GM15510 (cell line): Measurements from ENCODE around the gene GGA1.

ENCODE experiments used
- POLR2A ChIP-seq: IDR thresholded peaks from 3 replicates; pipeline ENCODE4 v1.6.1; 2011; ENCODE audit warnings: borderline replicate concordance; ENCODE audit not compliant: insufficient read length; ENCODE audit errors: extremely low read depth

GGA1 gene

DNA sequence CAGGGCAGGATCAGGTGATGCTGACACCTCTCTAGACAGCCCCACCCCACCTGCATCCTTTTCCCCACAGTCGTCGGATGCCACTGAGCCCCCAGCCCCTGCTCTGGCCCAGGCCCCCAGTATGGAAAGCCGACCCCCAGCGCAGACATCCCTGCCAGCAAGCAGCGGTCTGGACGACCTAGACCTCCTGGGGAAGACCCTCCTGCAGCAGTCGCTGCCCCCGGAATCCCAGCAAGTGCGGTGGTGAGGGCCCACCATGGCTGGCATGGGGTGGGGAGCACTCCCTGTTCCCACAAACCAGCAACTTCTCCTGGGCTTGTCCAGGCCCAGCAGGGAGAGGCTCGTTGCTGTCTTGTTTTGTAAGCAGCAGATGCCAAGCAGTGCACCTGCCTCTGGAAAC is 21.3 kb downstream of the GGA1 start:
- no peak for TF ChIP-seq POLR2A

DNA sequence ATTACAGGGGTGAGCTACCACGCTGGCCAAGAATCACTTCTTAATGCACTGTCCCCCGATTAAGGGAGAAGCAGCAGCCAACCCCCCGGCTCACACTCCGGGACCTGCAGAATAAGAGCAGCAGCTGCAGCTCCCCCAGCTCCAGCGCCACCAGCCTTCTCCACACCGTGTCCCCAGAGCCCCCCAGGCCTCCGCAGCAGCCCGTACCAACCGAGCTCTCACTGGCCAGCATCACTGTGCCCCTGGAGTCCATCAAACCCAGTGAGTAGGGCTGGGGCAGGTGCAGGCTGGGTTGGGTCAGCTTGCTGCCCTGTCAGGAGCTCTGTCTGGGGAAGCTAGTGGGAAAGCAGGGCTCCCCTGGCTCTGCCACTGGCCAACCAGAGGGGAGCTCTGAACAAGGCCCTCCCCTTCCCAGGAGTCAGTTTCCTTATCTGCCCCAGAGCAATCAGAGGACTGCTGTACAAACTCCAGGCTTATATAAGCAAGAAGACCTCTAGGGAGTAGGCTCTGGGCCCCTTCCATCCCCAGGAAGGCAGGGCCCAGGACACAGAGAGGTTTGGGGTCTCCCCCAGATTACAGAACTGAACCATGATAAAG is 22.3 kb downstream of the GGA1 start:
- TF ChIP-seq POLR2A, result no peak

DNA sequence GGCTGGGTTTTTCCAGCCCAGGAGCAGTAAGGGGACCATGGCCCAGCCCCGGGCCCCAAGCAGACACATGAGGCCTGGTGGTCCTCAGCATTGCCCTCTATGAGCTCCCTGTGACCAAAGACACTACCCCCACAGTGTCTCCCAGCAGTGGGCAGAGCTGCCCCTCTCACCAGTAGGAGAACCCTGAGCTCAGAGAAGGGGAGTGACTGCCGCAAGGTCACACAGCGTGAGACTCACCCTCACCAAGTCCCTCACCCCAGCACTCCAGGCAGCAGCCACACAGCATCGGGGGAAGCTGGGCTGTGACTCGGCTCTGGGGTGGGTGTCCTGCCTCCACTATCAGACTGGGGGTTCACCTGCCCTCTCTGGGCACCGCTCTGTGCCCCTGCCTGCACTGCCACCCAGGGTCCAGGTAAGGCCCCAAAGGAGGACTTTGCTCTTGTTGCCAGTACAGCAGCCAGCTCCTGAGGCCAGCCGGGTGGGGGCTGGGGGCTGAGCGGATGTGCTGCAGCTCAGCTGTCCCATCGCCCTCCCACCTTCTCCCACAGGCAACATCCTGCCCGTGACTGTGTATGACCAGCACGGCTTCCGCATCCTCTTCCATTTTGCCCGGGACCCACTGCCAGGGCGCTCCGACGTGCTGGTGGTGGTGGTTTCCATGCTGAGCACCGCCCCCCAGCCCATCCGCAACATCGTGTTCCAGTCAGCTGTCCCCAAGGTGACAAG is 23.0 kb downstream of the GGA1 start:
- TF ChIP-seq POLR2A, result no peak

DNA sequence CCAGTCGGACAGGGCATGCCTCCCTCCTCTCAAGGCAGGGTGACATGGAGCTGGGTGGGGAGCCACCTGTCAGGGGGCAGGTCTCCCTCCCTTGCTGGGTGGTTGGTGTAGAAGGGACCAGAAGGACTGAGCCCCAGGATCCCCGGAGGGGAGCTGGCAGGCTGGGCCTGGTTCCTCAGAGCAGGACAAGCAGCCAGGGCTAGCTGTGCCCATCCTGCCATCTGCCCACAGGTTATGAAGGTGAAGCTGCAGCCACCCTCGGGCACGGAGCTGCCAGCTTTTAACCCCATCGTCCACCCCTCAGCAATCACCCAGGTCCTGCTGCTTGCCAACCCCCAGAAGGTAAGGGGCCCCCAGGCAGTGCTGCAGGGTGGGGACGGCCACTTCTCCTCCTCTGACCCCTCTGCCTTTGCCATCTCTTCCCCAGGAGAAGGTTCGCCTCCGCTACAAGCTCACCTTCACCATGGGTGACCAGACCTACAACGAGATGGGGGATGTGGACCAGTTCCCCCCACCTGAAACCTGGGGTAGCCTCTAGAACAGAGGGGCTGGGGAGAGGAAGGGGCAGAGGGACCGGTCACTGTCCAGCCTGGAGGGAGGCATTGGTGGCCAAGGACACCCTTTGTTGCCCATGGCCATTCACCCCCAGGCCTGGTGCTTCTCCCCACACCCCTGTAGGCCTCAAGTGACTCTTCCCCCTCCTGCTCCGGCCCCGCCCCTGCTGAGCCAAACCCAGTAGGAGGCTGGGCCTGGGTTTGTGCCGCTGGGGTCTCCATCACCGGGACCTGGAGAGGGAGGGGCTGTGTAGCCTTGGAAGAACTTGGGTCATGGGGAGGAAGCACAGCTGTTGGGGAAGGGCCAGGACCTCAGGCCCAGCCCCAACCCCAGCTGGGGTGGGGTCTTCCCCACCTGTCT is 23.8 kb downstream of the GGA1 start:
- no peak for TF ChIP-seq POLR2A

DNA sequence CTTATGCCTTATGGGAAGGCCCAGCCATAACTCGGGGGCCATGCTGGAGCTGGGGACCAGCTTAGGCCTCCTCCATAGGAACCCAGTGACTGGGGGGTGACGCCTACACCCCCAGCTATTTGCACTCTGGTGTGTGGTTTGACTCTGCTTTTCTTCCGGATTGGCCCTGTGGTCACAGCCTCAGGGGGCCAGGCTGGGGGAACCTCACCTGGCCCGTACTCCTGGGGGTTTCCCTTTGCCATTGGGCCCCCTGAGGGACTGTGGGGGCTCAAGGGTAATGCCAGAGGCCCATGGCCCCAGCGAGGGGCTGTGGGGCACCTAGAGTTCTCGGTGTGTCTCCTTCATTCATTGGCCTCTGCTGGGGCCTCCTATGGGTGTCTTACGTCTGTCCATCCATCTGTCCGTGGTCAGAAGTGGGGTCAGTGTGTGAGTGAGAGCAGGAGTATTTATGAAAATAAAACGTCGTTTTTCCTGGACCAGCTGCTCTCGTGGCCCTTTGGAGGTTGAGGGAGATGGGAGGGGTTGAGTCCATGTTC is 24.5 kb downstream of the GGA1 start:
- no peak for TF ChIP-seq POLR2A

DNA sequence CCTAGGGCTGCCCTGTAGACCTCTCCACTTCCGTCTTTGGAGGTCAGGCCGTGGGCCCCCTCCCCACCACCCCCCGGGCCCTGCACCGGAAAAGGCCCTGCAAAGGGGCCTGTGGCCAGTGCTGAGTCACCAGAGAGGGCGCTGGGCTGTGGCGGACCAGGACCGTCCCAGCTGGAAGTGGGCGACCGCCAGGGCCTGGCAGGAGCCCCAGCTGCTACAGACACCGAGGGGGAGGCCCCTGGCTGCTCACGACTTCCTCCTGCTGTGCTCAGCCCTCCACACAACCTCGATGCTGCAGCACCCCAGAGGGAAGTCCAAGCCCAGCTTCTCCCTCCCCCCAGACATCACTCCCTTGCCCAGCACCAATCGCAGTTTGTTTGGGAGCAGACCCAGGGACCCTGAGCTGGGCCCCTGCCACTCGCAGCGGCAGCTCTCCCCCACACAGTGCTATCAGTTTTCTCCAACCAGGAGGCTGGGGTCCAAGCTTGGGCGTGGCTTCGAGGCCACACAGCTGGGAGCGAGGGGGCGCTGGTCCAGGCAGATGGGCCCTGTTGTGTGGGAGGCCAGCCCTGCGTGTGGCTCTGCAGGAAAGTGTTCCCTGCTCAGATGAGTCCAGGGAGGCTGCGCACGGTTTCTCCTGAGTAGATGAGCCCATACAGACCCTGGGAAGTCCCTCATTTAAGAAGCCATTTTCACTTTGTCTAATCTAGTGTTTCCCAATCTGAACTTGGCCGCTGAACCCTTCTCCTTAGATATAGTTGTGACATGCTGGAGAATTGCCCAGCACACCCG is 25.2 kb downstream of the GGA1 start:
- TF ChIP-seq POLR2A, result no peak

DNA sequence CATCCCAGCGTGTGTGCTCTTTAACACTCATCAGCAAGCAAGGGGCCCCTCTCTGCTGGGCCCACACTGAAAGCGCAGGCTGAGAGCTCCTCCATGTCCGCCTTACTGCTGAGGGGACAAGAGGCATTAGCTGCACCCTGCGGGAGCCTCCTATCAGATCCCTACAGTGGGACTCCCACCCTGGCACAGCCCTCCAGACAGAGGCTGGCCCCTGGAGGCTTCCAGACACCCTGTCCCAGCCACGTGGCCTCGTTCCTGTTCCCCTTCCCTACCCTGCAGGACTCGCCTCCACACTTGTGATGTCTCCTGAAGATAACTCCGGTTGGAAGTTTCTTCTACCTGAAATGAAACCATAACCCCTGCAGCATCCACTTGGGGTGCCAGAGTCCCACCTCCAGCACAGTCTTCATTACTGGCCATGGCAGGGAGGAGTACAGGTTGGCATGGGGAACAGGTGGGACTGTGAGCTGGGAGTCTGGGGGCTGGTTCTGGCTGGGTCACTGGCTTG is 25.8 kb downstream of the GGA1 start:
- TF ChIP-seq POLR2A, result no peak

DNA sequence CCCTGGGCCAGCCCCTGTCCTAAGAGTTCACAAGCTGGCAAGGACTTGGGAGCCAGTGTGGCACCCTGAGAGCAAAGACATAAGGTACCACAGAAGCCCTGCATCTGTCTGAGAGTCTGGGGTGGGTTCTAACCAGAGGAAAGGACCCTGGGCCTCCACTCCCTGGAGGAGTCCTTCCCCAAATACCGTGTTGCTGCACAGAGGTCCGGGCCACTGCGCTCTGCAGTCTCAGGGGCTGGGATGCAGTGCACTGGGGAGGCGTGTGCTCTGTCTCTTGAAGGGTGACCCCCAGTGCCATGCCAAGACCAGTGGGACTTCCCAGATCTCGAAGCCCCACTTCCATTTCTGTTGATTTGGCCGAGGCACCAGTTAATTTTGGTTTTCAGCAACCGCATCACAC is 26.5 kb downstream of the GGA1 start:
- no peak for TF ChIP-seq POLR2A

DNA sequence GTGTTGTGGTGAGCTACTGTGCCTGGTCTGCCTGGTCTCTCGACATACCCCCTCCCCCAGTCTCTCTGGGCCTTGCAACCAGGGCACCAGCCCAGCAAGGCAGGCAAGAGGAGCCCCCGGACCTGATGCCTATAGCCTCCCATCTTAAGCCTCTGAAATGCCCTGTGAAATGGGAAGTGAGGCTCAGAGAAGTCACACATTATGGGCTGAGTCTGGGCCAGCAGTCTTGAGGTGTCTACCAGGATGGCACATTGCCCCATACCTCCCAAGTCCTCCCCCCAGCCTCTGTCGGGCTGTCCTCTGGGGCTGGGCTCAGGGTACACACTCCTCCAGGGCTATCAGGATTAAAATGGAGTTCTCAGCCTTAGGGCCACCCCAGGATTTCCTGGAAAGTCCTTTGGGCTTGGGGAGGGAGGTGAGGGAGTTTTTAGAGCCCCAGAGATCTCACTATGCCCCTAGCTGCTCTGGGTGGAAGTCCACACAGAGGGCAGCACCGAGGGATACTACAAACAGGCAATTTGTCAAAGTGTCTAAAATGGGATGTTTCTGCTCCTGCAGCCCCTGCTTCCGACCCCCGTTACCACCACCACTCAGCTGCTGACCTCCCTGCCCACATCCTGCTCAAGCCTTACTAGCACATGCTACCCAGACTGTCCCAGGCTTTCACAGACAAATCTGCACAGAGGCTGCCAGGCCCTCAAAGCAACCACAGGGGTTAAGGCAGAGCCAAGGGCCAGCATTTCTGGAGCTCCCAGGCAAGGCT is 27.7 kb downstream of the GGA1 start:
- no peak for TF ChIP-seq POLR2A

DNA sequence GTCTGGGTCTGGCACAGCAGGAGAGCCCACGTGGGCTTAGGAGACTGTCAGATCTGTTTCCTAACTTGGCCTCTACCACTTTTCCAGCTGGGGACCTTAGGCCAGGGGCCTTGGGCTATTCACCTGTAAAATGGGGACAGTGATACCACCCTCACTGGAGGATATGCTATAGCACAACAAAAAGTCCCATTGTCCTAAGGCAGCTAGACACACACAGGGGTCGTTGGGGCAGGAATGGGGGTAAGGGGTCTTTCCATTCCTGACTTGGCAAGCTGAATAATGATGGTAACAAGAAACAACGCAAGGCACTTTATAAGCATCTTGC is 28.3 kb downstream of the GGA1 start:
- no peak for TF ChIP-seq POLR2A

DNA sequence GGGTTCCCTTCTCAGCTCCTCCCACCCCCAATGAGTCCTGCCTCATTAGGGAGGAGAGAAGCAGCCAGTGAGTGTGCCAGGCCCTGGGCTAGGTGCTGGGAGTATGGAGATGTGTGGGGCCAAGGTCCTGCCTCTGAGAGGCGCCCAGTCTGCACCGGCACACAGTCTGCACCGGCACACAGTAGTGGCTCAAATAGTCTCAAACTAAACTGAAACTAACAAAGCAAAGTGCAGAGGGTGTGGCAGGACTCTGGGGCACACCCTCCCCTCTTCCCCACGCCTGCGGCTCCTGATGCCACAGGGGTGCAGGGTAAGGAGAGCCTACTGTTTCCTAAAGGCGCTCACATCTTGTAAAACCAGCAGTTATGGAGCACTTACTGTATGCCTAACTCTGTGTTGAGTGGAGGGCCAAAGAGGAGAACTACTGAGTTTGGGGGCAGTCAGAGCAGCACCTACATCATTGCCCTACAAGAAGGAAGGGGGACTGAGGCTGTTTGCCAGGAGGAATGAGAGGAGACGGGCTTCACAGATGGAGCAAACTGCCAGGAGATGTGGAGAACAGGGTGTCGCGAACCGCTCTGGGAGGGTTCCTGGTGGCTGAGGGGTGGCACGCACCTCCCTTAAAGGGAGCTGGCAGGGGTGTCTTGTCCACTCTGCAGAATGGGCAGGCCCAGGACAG is 29.9 kb downstream of the GGA1 start:
- peak; percentile 22 for TF ChIP-seq POLR2A

DNA sequence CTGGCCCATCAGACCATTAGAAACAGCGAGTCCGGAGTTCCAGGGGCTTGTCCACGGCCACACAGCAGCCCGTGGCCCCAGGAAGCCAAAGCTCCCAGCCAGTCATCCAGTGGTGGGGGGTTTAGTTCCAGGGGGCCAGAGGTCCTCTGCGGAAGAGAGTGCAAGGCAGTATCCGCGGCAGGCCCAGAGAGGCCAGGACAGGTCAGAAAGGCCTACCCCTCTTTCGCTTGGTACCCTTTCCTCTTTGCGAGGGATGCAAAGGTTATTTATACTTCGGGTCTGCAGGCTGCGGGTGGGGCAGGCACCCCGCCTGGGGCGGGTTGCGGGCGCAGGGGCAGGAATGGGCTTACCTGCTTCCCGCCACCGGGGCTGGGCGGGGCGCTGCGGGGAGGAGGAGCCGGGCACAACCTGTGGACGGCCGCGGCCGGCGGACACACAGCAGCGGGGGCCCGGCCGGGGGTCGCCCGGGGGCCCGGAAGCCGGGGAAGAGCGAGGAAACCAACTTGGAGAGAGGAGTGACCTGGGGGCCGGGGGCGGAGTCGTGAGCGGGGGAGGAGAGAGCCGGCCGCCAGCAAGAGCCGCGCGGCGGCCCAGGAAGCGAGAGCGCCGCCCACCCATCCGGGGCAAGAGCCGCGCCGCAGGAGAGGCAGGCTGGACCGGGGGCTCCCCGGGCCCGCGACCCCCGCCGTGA is 30.6 kb downstream of the GGA1 start, which contains the start of gene SH3BP1:
TSS of gene SH3BP1 (plus strand) at position 600 of the 691 bp plus-strand sequence. CDS start 119 bp downstream, outside the sequence.
- TF ChIP-seq POLR2A, result peak; percentile 56
